ENCODE results near the gene INTS15.

DNA sequence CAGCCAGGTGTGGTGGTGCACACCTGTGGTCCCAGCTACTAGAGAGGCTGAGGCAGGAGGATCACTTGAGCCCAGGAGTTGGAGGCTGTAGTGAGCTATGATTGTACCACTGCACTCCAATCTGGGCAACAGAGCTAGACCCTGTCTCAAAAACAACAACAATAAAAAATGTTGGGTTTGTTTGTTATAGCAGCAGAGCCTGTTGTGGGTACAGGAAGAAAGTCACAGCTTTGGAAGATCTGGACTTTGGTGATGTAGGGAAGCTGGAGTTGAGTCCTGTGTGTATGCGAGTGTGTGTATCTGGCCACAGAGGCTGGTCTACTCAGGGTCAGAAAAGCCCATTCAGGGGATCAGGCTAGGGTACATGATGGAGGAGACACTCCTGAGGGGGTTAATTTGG lies 42.4 kb upstream of the INTS15 start:
- TF ChIP-seq GATA3 (IDR thresholded peaks at IDR 0.05; ENCODE audit: low read depth, low read length) (no peak), GATA2 (IDR thresholded peaks at IDR 0.05; ENCODE audit: low read depth, low read length) (no peak)

Data from SH-SY5Y (cell line).